K562 (cell line): ENCODE results near the gene PIP5KL1. TPM values are rescaled to one million over a fixed set of nuclear protein-coding genes. Genes with fewer than 3 reads are reported as not detected.

ENCODE experiments used
- ATAC-seq: fragments of 200-7000 bp; cut with Tn5 transposase; 3 replicates; pipeline ENCODE4 v1.9.1; 2020; ENCODE audit warnings: moderate library complexity
- BruUV-seq: library from RNA; stranded (reverse); fragments of 400-500 nt; replicated peaks from 2 replicates; lab custom pipeline; 2021; lab: Mats Ljungman, UMichigan
- CTCF ChIA-PET: fragments of 300-600 bp; formaldehyde crosslinking; extraction: SDS; loops from one replicate; lab custom pipeline; 2021; ENCODE audit warnings: low intra/inter-chr PET ratio; lab: Yijun Ruan, JAX
- POLR2A ChIA-PET: fragments of 300-600, 350-650 bp; sonication (Branson Sonifier 250); formaldehyde crosslinking; extraction: SDS; loops from one replicate; lab custom pipeline; 2021; ENCODE audit warnings: antibody characterized with exemption, inconsistent platforms; lab: Yijun Ruan, JAX
- DNase-seq, 4 experiments: peaks; one replicate each; pipeline versions ENCODE4 v3.0.0 to v3.0.0-alpha.2; 2011 to 2018; ENCODE audit warnings: low spot score in 3 of 4, mixed read lengths in 3 of 4; ENCODE audit errors: extremely low read depth in 1 of 4
- FAIRE-seq: peaks from 2 replicates; lab custom pipeline; 2011; peaks lifted over from hg19 to GRCh38; lab: Jason Lieb, UNC
- H2AFZ ChIP-seq: 2 replicates; pipeline ENCODE4 v1.6.0; 2011; ENCODE audit warnings: low read depth, low read length, control low read depth, inconsistent platforms
- H3K27ac ChIP-seq: fragments of 200-600 bp; 3 replicates; pipeline ENCODE4 v1.8.0; 2011; ENCODE audit warnings: low read depth, mild to moderate bottlenecking, control low read depth, inconsistent platforms, low read length, moderate library complexity, mixed read lengths; ENCODE audit errors: extremely low read depth
- H3K27me3 ChIP-seq, 2 experiments: fragments of 300-600 bp in 1 of 2; 2 replicates in 1 of 2; 3 replicates in 1 of 2; pipeline versions ENCODE4 v1.6.0 to v1.8.0; 2011; ENCODE audit warnings: inconsistent platforms in 2 of 2, low read length in 2 of 2, mild to moderate bottlenecking in 1 of 2, mixed read lengths in 1 of 2, moderate library complexity in 1 of 2; ENCODE audit not compliant: control insufficient read depth in 2 of 2, insufficient read depth in 2 of 2
- H3K36me3 ChIP-seq: fragments of 300-600 bp; 3 replicates; pipeline ENCODE4 v1.8.0; 2011; ENCODE audit warnings: mild to moderate bottlenecking, low read length, inconsistent platforms; ENCODE audit not compliant: control insufficient read depth, insufficient read depth
- H3K4me1 ChIP-seq, 2 experiments: fragments of 200-600 bp in 1 of 2; replicated peaks in 1 of 2; 2 replicates in 1 of 2; 3 replicates in 1 of 2; pipeline versions ENCODE4 v1.5.1 to v1.8.0; 2011; ENCODE audit warnings: inconsistent platforms in 2 of 2, low read length in 2 of 2, mild to moderate bottlenecking in 1 of 2, mixed read lengths in 1 of 2, moderate library complexity in 1 of 2; ENCODE audit not compliant: control insufficient read depth in 2 of 2, insufficient read depth in 2 of 2
- H3K4me2 ChIP-seq: 2 replicates; pipeline ENCODE4 v1.6.1; 2011; ENCODE audit warnings: low read length, control low read depth, inconsistent platforms, mixed read lengths; ENCODE audit not compliant: insufficient read depth
- H3K4me3 ChIP-seq: fragments of 200-600 bp; sonication (generic), shearing (Covaris generic); 2 replicates; pipeline ENCODE4 v1.5.1; 2016; ENCODE audit warnings: control low read depth, inconsistent platforms
- H3K79me2 ChIP-seq: fragments of 200-600 bp; 3 replicates; pipeline ENCODE4 v1.8.0; 2011; ENCODE audit warnings: low read length, inconsistent platforms; ENCODE audit not compliant: control insufficient read depth, insufficient read depth
- H3K9ac ChIP-seq, 2 experiments: 2 replicates each; pipeline versions ENCODE4 v1.6.0 to v1.6.1; 2011; ENCODE audit warnings: low read depth in 2 of 2, low read length in 2 of 2, control low read depth in 1 of 2, inconsistent platforms in 1 of 2, mild to moderate bottlenecking in 1 of 2, mixed read lengths in 1 of 2; ENCODE audit not compliant: insufficient read depth in 1 of 2
- H3K9me1 ChIP-seq: one replicate; pipeline ENCODE4 v1.6.0; 2011; ENCODE audit warnings: inconsistent platforms, mild to moderate bottlenecking, low read length, moderate library complexity; ENCODE audit not compliant: control insufficient read depth, insufficient read depth
- H3K9me3 ChIP-seq: replicated peaks from 2 replicates; pipeline ENCODE4 v1.5.1; 2011; ENCODE audit warnings: low read depth, low read length, inconsistent platforms; ENCODE audit not compliant: control insufficient read depth, insufficient read depth
- H4K20me1 ChIP-seq: replicated peaks from 2 replicates; pipeline ENCODE4 v1.6.1; 2011; ENCODE audit warnings: low read length, inconsistent platforms, mixed read lengths; ENCODE audit not compliant: control insufficient read depth, insufficient read depth
- BHLHE40 ChIP-seq: IDR thresholded peaks from 2 replicates; pipeline ENCODE4 v1.6.1; 2011; ENCODE audit warnings: low read length, improper control_type of control experiment
- BRCA1 ChIP-seq, 2 experiments: fragments of 450-650 bp in 1 of 2; sonication (generic) in 1 of 2; formaldehyde crosslinking in 1 of 2; IDR thresholded peaks; 2 replicates each; pipeline versions ENCODE4 v1.5.0 to v1.6.1; 2017 to 2020; ENCODE audit warnings: mild to moderate bottlenecking in 1 of 2, missing genetic modification reagents in 1 of 2
- RCOR1 ChIP-seq, 2 experiments: IDR thresholded peaks; 2 replicates each; pipeline ENCODE4 v1.6.1; 2012; ENCODE audit warnings: low read depth in 2 of 2, low read length in 2 of 2, borderline replicate concordance in 1 of 2, improper control_type of control experiment in 1 of 2
- XRCC3 ChIP-seq: fragments of 450-650 bp; IDR thresholded peaks from 2 replicates; pipeline ENCODE4 v1.6.1; 2017; ENCODE audit warnings: mild to moderate bottlenecking, moderate library complexity
- ZNF592 ChIP-seq: fragments of 450-650 bp; IDR thresholded peaks from 2 replicates; pipeline ENCODE4 v1.6.1; 2017; ENCODE audit warnings: antibody characterized with exemption, mild to moderate bottlenecking
- ZNF609 ChIP-seq: sonication (generic); formaldehyde crosslinking; IDR thresholded peaks from 2 replicates; pipeline ENCODE4 v1.8.1; 2023; ENCODE audit warnings: missing genetic modification reagents, mild to moderate bottlenecking, borderline replicate concordance
- WGBS: fragments of 100-300 bp; shearing (Covaris generic); methylation state at CpG from one replicate; pipeline ENCODE4 v1.1.6; 2016; ENCODE audit warnings: low coverage, mixed read lengths; ENCODE audit not compliant: insufficient coverage; ENCODE audit errors: missing lambda C conversion rate; 5-methylcytosine and 5-hydroxymethylcytosine counted together
- in situ Hi-C: fragments of 300-500 bp; cut with MboI; formaldehyde crosslinking; loops from 4 replicates; pipeline ENCODE4 v1.15.0; 2018; ENCODE audit warnings: inconsistent platforms, mixed read lengths
- intact Hi-C: fragments of 100-400 bp; cut with micrococcal nuclease; formaldehyde crosslinking; loops from 2 replicates; pipeline ENCODE4 v1.14.2; 2022
- polyA plus RNA-seq, 8 experiments: library from polyadenylated mRNA; depleted of rRNA in 4 of 8; stranded (reverse) in 5 of 8; unstranded in 3 of 8; fragments of >200 nt; fragmentation: Nextera tagmentation in 2 of 8; fragmentation: Illumina TruSeq in 1 of 8; extraction: Ambion mirVana in 2 of 8; extraction: Trizol in 1 of 8; gene quantifications; 2 replicates each; pipeline versions ENCODE4 v1.2.1 to v1.2.3, GENCODE V29; 2011 to 2014; ENCODE audit warnings: inconsistent platforms in 1 of 8, missing spikeins in 1 of 8
- total RNA-seq, 7 experiments: library from RNA; depleted of rRNA in 6 of 7; stranded (reverse); fragments of >200 nt in 6 of 7; fragmentation: Illumina TruSeq in 2 of 7; extraction: Trizol in 2 of 7; gene quantifications; 2 replicates each; pipeline versions ENCODE4 v1.2.1 to v1.2.3, GENCODE V29; 2011 to 2021; ENCODE audit warnings: low replicate concordance in 1 of 7

PIP5KL1 gene
- total and polyA plus RNA-seq, 9 of the 15 experiments (the other 6 are each of a cell fraction or from before 2014, with no cell fraction given) = 0.18 to 4.8 (median 1.2) TPM

GRCh38 chr9:127943011-127943662, 12.6 kb upstream of the PIP5KL1 start:
- Histone ChIP-seq H3K4me3 (no peak overlapping the region), H3K9me1 (peaks cover 6% of the 10 kb centered on the region), H2AFZ (no peak overlapping the region), H3K4me1 (peaks cover 44 to 71% of the 10 kb centered on the region in 2 experiments), H3K4me2 (no peak overlapping the region), H3K36me3 (peaks cover 26% of the 10 kb centered on the region; the same call in 2 of the 3 replicates), H4K20me1 (0 out of 2 replicates have a peak, but pooled peaks cover 5% of the 10 kb centered on the region), H3K27me3 (no peaks in the 10 kb centered on the region), H3K79me2 (no peaks in the 10 kb centered on the region; the same call in 2 of the 3 replicates), H3K9me3 (no peaks in the 10 kb centered on the region), H3K9ac (peak overlapping the region in 1 of 2 experiments; percentile 54; a peak in 1 of 4 replicates), H3K27ac (no peak overlapping the region)
- no peak for DNase-seq
- no peak for FAIRE-seq
- ChIA-PET POLR2A (interaction anchor here (0.6 to 2.1 kb wide), 11 partner anchors 9 to 152 kb away, joined by 3 to 10 read pairs (median 4); partner anchors contain the start of genes NAIF1 and PIP5KL1), CTCF (interaction anchor here (0.6 to 3.9 kb wide), 4 partner anchors 92 to 180 kb away, joined by 3 to 57 read pairs (median 20); no protein-coding TSS in a partner anchor)
- in situ Hi-C loops = no loop called here
- WGBS = 69% methylated on average over 14 of the region's 14 CpGs
- intact Hi-C loops = loop anchor here (1.0 kb wide), 2 partner anchors 92 to 174 kb away; no protein-coding TSS in a partner anchor
- ATAC-seq = no peak; the same call in 2 of the 3 replicates
- no TSS peak for BruUV-seq
- TF ChIP-seq ZNF592 = no peak
- no peak for TF ChIP-seq RCOR1 (IDR thresholded peaks at IDR 0.05; ENCODE audit: borderline replicate concordance in 1 of 2, low read depth in 2 of 2, low read length in 2 of 2)
- no peak for TF ChIP-seq BHLHE40
- TF ChIP-seq BRCA1 (IDR thresholded peaks at IDR 0.05) = no peak
- no peak for TF ChIP-seq BRCA1 (CRISPR knock-in tag; IDR thresholded peaks at IDR 0.05)
- TF ChIP-seq ZNF609 = no peak
- no peak for TF ChIP-seq XRCC3
